Choroid plexus epithelial cell (primary cell): ENCODE results near the gene LRRC61.

Experiments used
- DNase-seq: peaks from one replicate; pipeline ENCODE4 v3.0.0-alpha.2; 2010; ENCODE audit warnings: low read depth
- H3K4me3 ChIP-seq: 2 replicates; pipeline ENCODE4 v1.5.1; 2011; ENCODE audit warnings: low read depth, mild to moderate bottlenecking, control low read depth, low read length, moderate library complexity
- TF ChIP-seq, protein P1 (sequence below): conservative IDR thresholded peaks from 2 replicates; pipeline ENCODE4 v1.5.1; 2011; ENCODE audit warnings: low read depth, mild to moderate bottlenecking, control low read depth, inconsistent platforms, low read length, moderate library complexity

The LRRC61 gene

DNA sequence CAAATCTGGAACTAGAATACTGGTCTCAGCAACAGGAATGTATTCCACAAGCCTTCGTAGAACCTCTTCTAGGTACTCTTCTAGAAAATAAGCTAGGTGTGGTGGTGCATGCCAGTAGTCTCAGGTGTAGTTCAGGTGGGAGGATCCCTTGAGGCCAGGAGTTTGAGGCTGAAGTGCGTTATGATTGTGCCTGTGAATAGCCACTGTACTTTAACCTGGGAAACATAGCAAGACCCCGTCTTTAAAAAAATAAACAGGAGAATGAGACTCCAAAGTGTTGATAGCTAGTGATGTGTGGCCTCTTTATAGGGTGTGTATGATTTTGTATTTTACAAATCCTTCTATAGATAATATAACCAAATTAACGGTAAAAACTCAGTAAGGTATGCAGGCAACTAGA is 54.5 kb downstream of the LRRC61 start:
- TF ChIP-seq, protein P1, sequence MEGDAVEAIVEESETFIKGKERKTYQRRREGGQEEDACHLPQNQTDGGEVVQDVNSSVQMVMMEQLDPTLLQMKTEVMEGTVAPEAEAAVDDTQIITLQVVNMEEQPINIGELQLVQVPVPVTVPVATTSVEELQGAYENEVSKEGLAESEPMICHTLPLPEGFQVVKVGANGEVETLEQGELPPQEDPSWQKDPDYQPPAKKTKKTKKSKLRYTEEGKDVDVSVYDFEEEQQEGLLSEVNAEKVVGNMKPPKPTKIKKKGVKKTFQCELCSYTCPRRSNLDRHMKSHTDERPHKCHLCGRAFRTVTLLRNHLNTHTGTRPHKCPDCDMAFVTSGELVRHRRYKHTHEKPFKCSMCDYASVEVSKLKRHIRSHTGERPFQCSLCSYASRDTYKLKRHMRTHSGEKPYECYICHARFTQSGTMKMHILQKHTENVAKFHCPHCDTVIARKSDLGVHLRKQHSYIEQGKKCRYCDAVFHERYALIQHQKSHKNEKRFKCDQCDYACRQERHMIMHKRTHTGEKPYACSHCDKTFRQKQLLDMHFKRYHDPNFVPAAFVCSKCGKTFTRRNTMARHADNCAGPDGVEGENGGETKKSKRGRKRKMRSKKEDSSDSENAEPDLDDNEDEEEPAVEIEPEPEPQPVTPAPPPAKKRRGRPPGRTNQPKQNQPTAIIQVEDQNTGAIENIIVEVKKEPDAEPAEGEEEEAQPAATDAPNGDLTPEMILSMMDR, result no peak
- no peak overlapping the region for H3K4me3 ChIP-seq
- DNase-seq, result no peak

DNA sequence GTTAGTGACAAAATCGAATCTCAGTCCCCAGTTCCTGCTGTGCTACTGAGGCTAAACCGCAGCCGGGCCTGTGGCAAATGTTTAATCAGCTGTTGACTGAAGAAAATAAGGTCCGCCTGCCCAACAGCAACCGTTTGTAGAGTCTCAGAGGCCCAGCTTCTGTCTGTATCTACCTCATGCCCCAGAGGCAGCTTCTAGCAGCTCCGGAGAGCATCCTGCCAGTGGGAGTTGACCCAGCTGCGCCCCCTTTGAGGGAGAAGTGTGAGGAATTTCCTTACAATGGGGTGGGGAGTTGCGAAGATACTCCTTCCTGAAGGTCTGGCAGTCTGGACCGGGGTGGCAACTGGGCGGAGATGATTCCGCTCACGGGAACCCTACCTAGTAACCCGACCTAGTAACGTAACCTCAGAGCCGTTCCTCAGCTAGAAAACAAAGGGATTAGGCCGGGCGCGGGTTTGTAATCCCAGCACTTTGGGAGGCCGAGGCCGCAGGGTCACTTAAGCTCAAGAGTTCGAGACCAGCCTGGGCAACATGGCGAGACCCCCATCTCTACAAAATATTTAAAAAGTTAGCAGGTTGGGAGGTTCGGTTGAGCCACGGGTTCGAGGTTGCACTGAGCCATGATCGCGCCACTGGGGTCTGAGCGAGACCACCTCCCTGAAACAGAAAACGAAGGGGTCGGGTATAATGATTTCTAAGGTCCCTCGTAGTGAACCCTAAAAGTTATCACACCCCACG is 55.1 kb downstream of the LRRC61 start:
- peak; percentile 71 for DNase-seq
- peak overlapping the region; percentile 87 for H3K4me3 ChIP-seq
- TF ChIP-seq, protein P1, result peak; percentile 42

DNA sequence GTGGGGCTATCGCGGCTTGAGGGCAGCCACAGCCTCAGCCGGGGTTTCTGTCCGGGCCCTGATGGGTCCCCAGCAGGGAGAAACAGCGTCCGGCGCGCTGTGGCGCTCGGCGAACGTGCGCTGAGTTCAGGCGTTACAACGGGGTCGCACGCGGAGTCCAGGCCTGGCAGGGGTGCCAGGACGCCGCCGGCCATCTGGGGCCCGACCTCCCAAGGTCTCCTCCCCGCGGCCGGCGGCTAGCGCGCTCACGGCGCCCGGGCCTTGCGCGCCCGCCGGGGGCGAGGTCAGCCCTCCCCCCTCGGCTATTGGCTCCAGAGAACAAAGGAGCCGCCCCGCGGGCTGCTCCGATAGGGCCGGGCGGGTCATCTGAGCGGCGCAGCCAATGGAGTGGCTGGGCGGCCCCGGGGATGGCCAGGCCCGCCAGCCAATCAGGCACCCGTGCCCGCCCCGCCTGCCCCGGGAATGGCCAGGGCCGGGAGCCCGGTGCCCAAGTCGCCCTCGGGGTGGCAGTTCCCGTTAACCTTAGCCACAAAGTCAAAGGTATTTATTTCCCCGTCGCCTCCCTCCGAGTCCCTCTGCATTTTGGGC is 55.8 kb downstream of the LRRC61 start, which contains the start of gene ZNF775:
Gene ZNF775 (plus strand): TSS at position 478 of the 588 bp plus-strand sequence. CDS start 9,141 bp downstream, outside the sequence.
- peak; percentile 93 for DNase-seq
- TF ChIP-seq, protein P1, result no peak
- H3K4me3 ChIP-seq, result peak within 1 kb of the TSS; percentile 87

DNA sequence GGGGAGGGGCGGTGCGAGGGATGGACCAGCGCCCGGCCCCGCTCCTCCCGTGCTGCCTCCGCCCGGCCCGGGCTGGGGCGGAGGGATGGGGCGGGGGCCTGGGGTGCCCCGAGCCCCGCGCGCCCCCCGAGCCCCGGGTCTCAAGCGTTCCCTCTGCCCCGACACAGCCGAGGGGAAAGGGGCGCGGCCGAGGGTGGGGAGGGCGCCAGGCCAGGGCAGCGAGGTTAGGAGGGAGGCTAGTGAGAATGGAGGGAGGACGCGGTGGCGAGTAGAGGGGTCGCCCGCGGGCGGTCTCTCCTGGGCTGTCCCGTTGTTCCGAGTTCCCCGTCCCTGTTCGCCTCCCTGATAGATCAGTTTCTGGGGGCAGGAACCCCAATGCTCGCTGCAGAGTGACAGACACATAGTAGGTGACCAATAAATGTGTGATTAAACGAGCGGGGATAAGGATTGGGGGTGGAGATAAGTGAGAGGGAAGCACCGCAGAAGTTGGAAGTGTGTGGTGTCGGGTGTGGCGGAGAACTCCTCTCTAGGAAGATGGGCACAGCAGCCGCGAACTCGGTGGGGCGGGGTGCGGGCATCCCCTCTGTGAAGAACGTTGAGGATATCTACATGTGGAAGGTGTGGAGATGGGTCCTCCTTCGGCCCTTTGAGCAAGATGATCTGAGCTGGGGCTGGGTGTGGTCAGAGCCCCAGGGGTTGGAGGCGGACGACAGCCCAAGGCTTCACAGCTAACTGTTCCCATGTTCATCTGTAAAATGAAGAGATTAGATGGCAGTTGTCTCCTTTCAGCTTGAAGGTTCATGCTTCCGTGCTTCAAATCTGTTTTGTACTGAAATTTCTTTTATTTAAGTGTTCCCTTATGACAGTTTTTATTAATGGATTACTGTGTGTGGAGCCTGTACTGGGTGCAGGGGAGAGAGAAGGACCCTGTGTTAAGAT is 56.6 kb downstream of the LRRC61 start:
- peak overlapping the region; percentile 87 for H3K4me3 ChIP-seq
- TF ChIP-seq, protein P1, result no peak
- DNase-seq, result no peak

DNA sequence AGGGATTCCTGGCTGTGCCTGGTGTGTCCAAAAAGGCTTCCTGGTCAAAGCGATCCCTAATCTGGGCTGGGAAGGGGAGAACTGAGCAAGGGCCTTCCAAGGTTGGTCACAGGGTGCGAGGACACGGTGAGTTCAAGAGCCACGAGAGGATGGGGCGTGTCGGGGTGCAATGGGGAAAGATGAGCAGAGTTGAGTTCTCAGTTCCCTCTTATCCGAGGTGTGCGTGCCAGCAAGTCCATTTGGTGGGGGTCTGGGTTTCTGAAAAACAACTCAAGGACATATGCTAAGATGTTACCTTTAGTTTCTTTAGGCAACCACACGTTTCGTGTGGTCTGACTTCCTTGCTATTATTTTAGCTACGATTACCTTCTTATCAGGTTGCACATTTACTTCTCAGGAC is 57.3 kb downstream of the LRRC61 start:
- H3K4me3 ChIP-seq, result no peak overlapping the region
- no peak for DNase-seq
- TF ChIP-seq, protein P1, result no peak

DNA sequence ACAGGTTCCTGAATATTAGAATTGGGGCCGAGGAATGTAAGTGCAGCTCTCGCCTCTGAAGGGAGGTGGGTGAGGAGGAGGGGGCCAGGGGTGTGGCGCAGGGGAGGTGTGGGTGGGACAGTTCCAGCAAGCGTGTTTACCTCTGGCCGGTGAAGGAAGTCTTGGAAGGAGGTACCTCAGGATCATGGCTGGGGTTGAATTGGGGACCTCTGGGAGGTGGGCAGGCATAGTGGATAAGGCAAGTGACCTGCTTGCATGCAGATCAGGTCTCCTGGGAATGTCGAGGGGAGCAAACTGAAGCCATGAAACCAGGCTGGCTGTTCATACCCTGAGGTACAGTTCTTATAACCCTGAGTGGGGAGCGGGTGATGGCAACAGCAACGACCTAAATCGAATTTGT is 57.9 kb downstream of the LRRC61 start:
- TF ChIP-seq, protein P1, result no peak
- H3K4me3 ChIP-seq, result no peak overlapping the region
- DNase-seq, result no peak
